SK-N-SH (cell line): Measurements from ENCODE around the gene CLDN9.

Experiments used
- CHD2 ChIP-seq: fragments of 150-350 bp; IDR thresholded peaks from 2 replicates; pipeline ENCODE4 v1.6.1; 2018; ENCODE audit warnings: low read length; ENCODE audit not compliant: partially characterized antibody
- CTCF ChIP-seq: fragments of 200-600 bp; sonication (generic); IDR thresholded peaks from 2 replicates; pipeline ENCODE4 v1.6.1; 2017; ENCODE audit warnings: antibody characterized with exemption, mild to moderate bottlenecking, moderate library complexity
- EP300 ChIP-seq, 2 experiments: IDR thresholded peaks; 2 replicates each; pipeline versions ENCODE4 v1.4.0 to v1.6.1; 2012; ENCODE audit warnings: borderline replicate concordance in 1 of 2, low read depth in 1 of 2, low read length in 1 of 2
- EZH2phosphoT487 ChIP-seq: fragments of 200-600 bp; sonication (generic); IDR thresholded peaks from 2 replicates; pipeline ENCODE4 v1.6.1; 2017; ENCODE audit warnings: low read depth, mixed run types, mild to moderate bottlenecking, antibody characterized with exemption, moderate library complexity, borderline replicate concordance
- FOXM1 ChIP-seq: IDR thresholded peaks from 2 replicates; pipeline ENCODE4 v1.4.0; 2012; ENCODE audit warnings: low read depth, mild to moderate bottlenecking
- GABPA ChIP-seq: IDR thresholded peaks from 2 replicates; pipeline ENCODE4 v1.4.0; 2012; ENCODE audit warnings: low read depth, mild to moderate bottlenecking
- MAX ChIP-seq: IDR thresholded peaks from 2 replicates; pipeline ENCODE4 v1.4.0; 2012; ENCODE audit warnings: low read depth
- MXI1 ChIP-seq: IDR thresholded peaks from 2 replicates; pipeline ENCODE4 v1.6.1; 2012; ENCODE audit warnings: mild to moderate bottlenecking, low read depth, low read length, improper control_type of control experiment
- RAD21 ChIP-seq: IDR thresholded peaks from 2 replicates; pipeline ENCODE4 v1.6.1; 2012; ENCODE audit warnings: mild to moderate bottlenecking, low read length
- REST ChIP-seq: IDR thresholded peaks from 2 replicates; pipeline ENCODE4 v1.6.1; 2012; ENCODE audit warnings: mild to moderate bottlenecking, low read depth, low read length, moderate library complexity
- SIN3A ChIP-seq: IDR thresholded peaks from 2 replicates; pipeline ENCODE4 v1.6.1; 2012; ENCODE audit warnings: low read depth, mild to moderate bottlenecking, low read length, moderate library complexity, borderline replicate concordance
- SMC3 ChIP-seq: IDR thresholded peaks from 2 replicates; pipeline ENCODE4 v1.6.1; 2012; ENCODE audit warnings: low read depth, low read length, improper control_type of control experiment
- USF1 ChIP-seq: IDR thresholded peaks from 2 replicates; pipeline ENCODE4 v1.4.0; 2012; ENCODE audit warnings: low read depth, borderline replicate concordance
- USF2 ChIP-seq: fragments of 150-350 bp; IDR thresholded peaks from 2 replicates; pipeline ENCODE4 v1.6.1; 2017; ENCODE audit warnings: antibody characterized with exemption, low read length, low read depth, borderline replicate concordance

GRCh38 chr16:3047387-3047720 lies 34.6 kb downstream of the CLDN9 start:
- TF ChIP-seq EZH2phosphoT487 (no peak), CHD2 (no peak), CTCF (no peak), MAX (no peak), USF2 (no peak), MXI1 (no peak), GABPA (no peak), USF1 (no peak), SIN3A (no peak), FOXM1 (no peak), REST (no peak), SMC3 (no peak), RAD21 (no peak), EP300 (IDR thresholded peaks at IDR 0.05; ENCODE audit: borderline replicate concordance in 1 of 2, low read depth in 1 of 2, low read length in 1 of 2) (no peak)
